Activated naive CD4-positive, alpha-beta T cell treated with anti-CD3 and anti-CD28 coated beads, Interleukin-2, amount 50 U/mL, for 24 hours (primary cell): Measurements from ENCODE around the gene CNOT6L.

Experiments
- H3K27ac Mint-ChIP-seq: one replicate; pipeline ENCODE4 v1.8.0; 2021; ENCODE audit warnings: mild to moderate bottlenecking, mixed read lengths
- H3K27me3 Mint-ChIP-seq: one replicate; pipeline ENCODE4 v1.8.0; 2021; ENCODE audit warnings: mixed read lengths
- H3K36me3 Mint-ChIP-seq: one replicate; pipeline ENCODE4 v1.8.0; 2021; ENCODE audit warnings: mixed read lengths
- H3K4me1 Mint-ChIP-seq: one replicate; pipeline ENCODE4 v1.8.0; 2021; ENCODE audit warnings: mixed read lengths
- H3K4me3 Mint-ChIP-seq: one replicate; pipeline ENCODE4 v1.8.0; 2021; ENCODE audit warnings: mild to moderate bottlenecking, mixed read lengths
- H3K9me3 Mint-ChIP-seq: one replicate; pipeline ENCODE4 v1.8.0; 2021; ENCODE audit warnings: mixed read lengths

Gene CNOT6L

DNA sequence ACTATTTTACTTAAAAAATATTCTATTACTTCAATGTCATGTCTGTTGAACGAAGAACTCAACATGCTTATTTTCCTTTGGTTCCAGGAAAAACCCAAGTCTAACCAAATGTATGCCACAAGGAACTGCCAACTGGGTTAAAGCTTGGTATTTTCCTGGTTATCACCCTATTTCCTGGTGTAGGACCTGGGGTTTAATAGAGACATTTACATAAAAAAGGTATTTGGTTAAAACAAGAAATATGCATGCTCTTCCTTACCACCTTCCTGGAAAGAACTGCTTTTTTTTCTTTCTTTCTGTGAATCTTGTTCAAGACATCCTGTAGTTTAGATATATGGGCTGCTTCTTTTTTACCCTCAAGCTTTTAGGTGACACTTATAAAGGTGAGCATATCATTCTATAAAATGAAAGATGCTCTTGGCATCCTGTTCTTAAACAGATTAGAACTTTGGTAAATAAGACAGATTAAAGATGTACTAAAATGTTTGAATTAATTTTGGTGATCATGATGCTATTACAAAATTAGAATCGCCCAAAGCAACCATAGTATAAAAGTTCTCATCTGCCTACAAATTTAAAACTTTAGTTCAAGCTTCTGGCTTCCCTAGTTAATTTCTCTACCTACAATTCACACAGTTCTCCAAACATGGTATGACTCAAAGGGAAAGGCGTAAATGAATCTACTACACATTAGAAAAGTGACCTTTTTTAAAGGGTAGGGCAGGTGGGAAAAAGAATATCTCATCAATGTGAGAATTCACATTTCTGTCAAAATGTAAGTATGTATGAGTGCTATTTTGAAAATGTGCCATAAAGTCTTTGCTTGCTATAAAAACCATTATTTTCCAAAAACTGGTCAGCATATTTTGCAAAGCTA lies 103.5 kb downstream of the CNOT6L start:
- H3K9me3 Mint-ChIP-seq = no peaks in the 10 kb centered on the region
- H3K27me3 Mint-ChIP-seq = no peaks in the 10 kb centered on the region
- peaks cover 18% of the 10 kb centered on the region for H3K36me3 Mint-ChIP-seq
- peak overlapping the region; percentile 32 for H3K27ac Mint-ChIP-seq
- peaks cover 35% of the 10 kb centered on the region for H3K4me1 Mint-ChIP-seq
- peak overlapping the region; percentile 36 for H3K4me3 Mint-ChIP-seq

GRCh38 chr4:77714514-77714913 lies 104.7 kb downstream of the CNOT6L start:
- no peak overlapping the region for H3K27ac Mint-ChIP-seq
- H3K4me1 Mint-ChIP-seq = peaks cover 35% of the 10 kb centered on the region
- no peaks in the 10 kb centered on the region for H3K9me3 Mint-ChIP-seq
- peaks cover 13% of the 10 kb centered on the region for H3K36me3 Mint-ChIP-seq
- H3K4me3 Mint-ChIP-seq = no peak overlapping the region
- H3K27me3 Mint-ChIP-seq = no peaks in the 10 kb centered on the region

DNA sequence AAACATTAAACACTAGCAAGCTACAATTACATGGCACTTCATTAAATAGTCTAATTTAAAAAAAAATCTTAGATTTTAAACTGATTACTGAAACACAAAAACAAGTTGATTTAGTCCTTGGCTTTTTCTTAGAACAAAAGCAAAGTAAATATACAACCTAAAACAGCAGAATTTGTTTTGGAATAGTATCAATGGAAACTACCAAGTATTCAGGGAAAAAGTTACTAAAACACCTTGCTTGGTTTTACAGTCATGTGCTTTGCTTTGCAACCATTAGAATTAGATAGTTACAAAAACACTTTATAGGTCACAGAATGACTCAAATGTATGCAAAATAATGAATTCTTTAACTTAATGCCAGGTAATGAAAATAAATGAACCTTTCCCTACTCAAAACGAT lies 105.3 kb downstream of the CNOT6L start:
- no peaks in the 10 kb centered on the region for H3K9me3 Mint-ChIP-seq
- peaks cover 9% of the 10 kb centered on the region for H3K36me3 Mint-ChIP-seq
- no peaks in the 10 kb centered on the region for H3K27me3 Mint-ChIP-seq
- H3K4me1 Mint-ChIP-seq = peaks cover 30% of the 10 kb centered on the region
- H3K4me3 Mint-ChIP-seq = no peak overlapping the region
- H3K27ac Mint-ChIP-seq = no peak overlapping the region

GRCh38 chr4:77712675-77713074 lies 106.5 kb downstream of the CNOT6L start:
- H3K36me3 Mint-ChIP-seq = peaks cover 9% of the 10 kb centered on the region
- H3K4me1 Mint-ChIP-seq = peaks cover 25% of the 10 kb centered on the region
- H3K4me3 Mint-ChIP-seq = no peak overlapping the region
- H3K9me3 Mint-ChIP-seq = no peaks in the 10 kb centered on the region
- H3K27ac Mint-ChIP-seq = peak overlapping the region; percentile 6
- H3K27me3 Mint-ChIP-seq = no peaks in the 10 kb centered on the region

DNA sequence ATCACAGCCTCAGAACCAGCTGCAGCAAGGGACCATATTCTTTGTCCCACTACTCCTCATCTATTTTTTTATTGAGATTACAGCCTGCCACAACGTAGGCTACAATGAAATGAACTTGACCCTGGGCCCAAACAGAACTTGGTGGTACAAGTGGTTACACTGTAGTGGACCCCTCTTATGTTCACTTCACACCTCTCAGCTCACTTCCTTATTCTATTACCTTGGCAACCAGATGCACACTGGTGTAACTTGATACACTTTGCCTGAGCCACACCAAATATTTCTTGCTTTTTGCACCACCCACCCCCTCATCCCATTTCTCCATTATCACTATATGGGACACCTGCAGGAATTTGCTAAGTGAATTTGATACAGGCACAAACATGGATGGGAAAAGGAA lies 107.7 kb downstream of the CNOT6L start:
- Mint-ChIP-seq H3K27me3 (no peaks in the 10 kb centered on the region), H3K36me3 (peaks cover 9% of the 10 kb centered on the region), H3K9me3 (no peaks in the 10 kb centered on the region), H3K4me3 (no peak overlapping the region), H3K27ac (peak overlapping the region; percentile 71), H3K4me1 (peaks cover 16% of the 10 kb centered on the region)

DNA sequence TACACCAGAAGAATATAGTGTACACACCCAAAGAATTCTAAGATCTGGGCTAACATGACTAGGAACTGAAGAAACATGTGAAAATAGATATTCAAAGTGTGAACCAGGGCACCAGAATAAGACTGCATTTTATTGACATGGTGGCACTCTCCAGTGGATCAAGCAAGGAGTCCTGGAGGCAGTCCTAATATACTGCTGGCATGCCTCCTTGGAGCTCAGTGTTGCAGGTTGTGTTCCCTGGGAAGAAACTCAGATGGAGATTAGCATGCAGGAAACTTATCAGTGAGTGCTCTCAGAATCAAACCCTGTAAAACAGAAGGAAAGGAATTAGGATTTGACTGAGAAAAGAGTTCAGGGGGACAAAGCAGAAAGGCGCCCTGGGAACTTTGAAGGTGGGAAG lies 108.5 kb downstream of the CNOT6L start:
- Mint-ChIP-seq H3K36me3 (peaks cover 9% of the 10 kb centered on the region), H3K27ac (peak overlapping the region; percentile 20), H3K4me3 (no peak overlapping the region)

GRCh38 chr4:77710059-77710458 lies 109.1 kb downstream of the CNOT6L start:
- Mint-ChIP-seq H3K4me3 (no peak overlapping the region), H3K4me1 (peaks cover 6% of the 10 kb centered on the region), H3K27me3 (no peaks in the 10 kb centered on the region), H3K9me3 (no peaks in the 10 kb centered on the region), H3K27ac (no peak overlapping the region), H3K36me3 (peaks cover 9% of the 10 kb centered on the region)

More for the DNA sequence above, 108.5 kb downstream of the CNOT6L start:
- Mint-ChIP-seq H3K9me3 (no peaks in the 10 kb centered on the region), H3K4me1 (peaks cover 8% of the 10 kb centered on the region), H3K27me3 (no peaks in the 10 kb centered on the region)

- no peaks in the 10 kb centered on the region for H3K4me1 Mint-ChIP-seq
Measured at GRCh38 chr4:77706717-77707116, 112.5 kb downstream of the CNOT6L start.

GRCh38 chr4:77703666-77704065 lies 115.5 kb downstream of the CNOT6L start:
- H3K4me3 Mint-ChIP-seq = no peak overlapping the region
- no peaks in the 10 kb centered on the region for H3K4me1 Mint-ChIP-seq
- H3K27ac Mint-ChIP-seq = no peak overlapping the region
- no peaks in the 10 kb centered on the region for H3K9me3 Mint-ChIP-seq
- H3K36me3 Mint-ChIP-seq = no peaks in the 10 kb centered on the region
- H3K27me3 Mint-ChIP-seq = peaks cover 2% of the 10 kb centered on the region

More at GRCh38 chr4:77706717-77707116, 112.5 kb downstream of the CNOT6L start:
- Mint-ChIP-seq H3K4me3 (no peak overlapping the region), H3K27me3 (peaks cover 2% of the 10 kb centered on the region), H3K9me3 (no peaks in the 10 kb centered on the region), H3K36me3 (no peaks in the 10 kb centered on the region), H3K27ac (no peak overlapping the region)

DNA sequence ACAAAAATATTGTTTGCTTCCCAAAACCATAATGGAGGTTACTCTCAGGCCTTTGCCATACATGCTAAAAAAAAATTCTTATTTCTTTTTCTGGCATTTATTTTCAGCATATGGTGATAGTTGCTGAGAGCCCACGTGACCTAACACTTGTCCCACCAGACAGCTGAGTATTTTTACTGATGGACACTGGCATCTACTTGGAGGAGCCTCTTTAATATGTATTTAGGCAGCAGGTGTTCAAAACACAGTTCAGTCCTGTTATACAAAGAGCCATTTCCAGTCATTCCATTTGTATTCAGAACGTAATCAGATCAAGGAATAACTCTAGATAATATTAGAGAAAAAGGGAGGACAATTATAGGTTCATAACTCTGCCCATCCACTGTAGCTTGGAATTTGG lies 118.0 kb downstream of the CNOT6L start:
- Mint-ChIP-seq H3K4me1 (no peaks in the 10 kb centered on the region), H3K27me3 (peaks cover 2% of the 10 kb centered on the region)

GRCh38 chr4:77699731-77700210 lies 119.4 kb downstream of the CNOT6L start:
- H3K9me3 Mint-ChIP-seq = no peaks in the 10 kb centered on the region
- H3K4me3 Mint-ChIP-seq = no peak overlapping the region
- H3K36me3 Mint-ChIP-seq = no peaks in the 10 kb centered on the region
- H3K27ac Mint-ChIP-seq = peak overlapping the region; percentile 48
- no peaks in the 10 kb centered on the region for H3K4me1 Mint-ChIP-seq
- peaks cover 2% of the 10 kb centered on the region for H3K27me3 Mint-ChIP-seq

More for the DNA sequence above, 118.0 kb downstream of the CNOT6L start:
- no peaks in the 10 kb centered on the region for H3K9me3 Mint-ChIP-seq
- H3K27ac Mint-ChIP-seq = no peak overlapping the region
- no peak overlapping the region for H3K4me3 Mint-ChIP-seq
- H3K36me3 Mint-ChIP-seq = no peaks in the 10 kb centered on the region

- Mint-ChIP-seq H3K27me3 (no peaks in the 10 kb centered on the region), H3K36me3 (no peaks in the 10 kb centered on the region), H3K27ac (no peak overlapping the region), H3K4me3 (no peak overlapping the region), H3K4me1 (no peaks in the 10 kb centered on the region), H3K9me3 (no peaks in the 10 kb centered on the region)
Measured at GRCh38 chr4:77697860-77698590, 121.1 kb downstream of the CNOT6L start.

GRCh38 chr4:77695774-77696173 lies 123.4 kb downstream of the CNOT6L start:
- Mint-ChIP-seq H3K4me3 (no peak overlapping the region), H3K27ac (no peak overlapping the region), H3K4me1 (no peaks in the 10 kb centered on the region), H3K9me3 (no peaks in the 10 kb centered on the region), H3K27me3 (no peaks in the 10 kb centered on the region), H3K36me3 (no peaks in the 10 kb centered on the region)

DNA sequence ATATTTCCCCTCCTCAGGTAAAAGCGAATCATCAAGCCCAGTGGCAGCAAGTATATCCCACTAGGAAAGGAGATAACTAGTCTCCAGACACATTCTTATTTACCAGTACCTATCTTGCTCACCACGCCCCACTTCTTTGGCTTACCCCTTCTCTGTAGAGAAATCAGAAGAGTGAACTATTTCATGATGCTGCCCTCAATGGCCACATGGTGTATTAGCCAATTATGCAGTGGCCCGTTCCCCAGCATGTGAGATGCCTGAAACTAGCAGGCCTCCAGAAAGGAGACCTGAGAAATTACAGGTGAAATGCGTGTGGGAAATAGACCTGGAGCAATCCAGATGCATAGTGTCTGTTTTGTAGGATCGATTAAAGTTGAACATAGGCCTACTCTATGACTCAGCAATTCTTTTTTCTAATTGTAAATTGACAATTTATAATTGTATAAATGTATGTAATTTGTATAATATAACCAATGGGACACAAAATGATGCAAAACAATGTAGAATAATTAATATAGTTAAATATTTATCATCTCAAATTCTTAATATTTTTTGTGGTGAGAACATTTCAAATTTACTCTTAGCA lies 126.2 kb downstream of the CNOT6L start:
- no peaks in the 10 kb centered on the region for H3K36me3 Mint-ChIP-seq
- no peak overlapping the region for H3K27ac Mint-ChIP-seq
- no peak overlapping the region for H3K4me3 Mint-ChIP-seq
- H3K27me3 Mint-ChIP-seq = no peaks in the 10 kb centered on the region
- H3K4me1 Mint-ChIP-seq = no peaks in the 10 kb centered on the region
- no peaks in the 10 kb centered on the region for H3K9me3 Mint-ChIP-seq

- H3K36me3 Mint-ChIP-seq = no peaks in the 10 kb centered on the region
- H3K9me3 Mint-ChIP-seq = no peaks in the 10 kb centered on the region
- no peak overlapping the region for H3K4me3 Mint-ChIP-seq
- H3K4me1 Mint-ChIP-seq = no peaks in the 10 kb centered on the region
- no peak overlapping the region for H3K27ac Mint-ChIP-seq
- peaks cover 3% of the 10 kb centered on the region for H3K27me3 Mint-ChIP-seq
Measured at GRCh38 chr4:77681792-77682191, 137.4 kb downstream of the CNOT6L start.

- H3K36me3 Mint-ChIP-seq = no peaks in the 10 kb centered on the region
- H3K4me1 Mint-ChIP-seq = no peaks in the 10 kb centered on the region
- no peaks in the 10 kb centered on the region for H3K27me3 Mint-ChIP-seq
- H3K9me3 Mint-ChIP-seq = no peaks in the 10 kb centered on the region
- H3K4me3 Mint-ChIP-seq = no peak overlapping the region
- no peak overlapping the region for H3K27ac Mint-ChIP-seq
Measured at GRCh38 chr4:77676842-77677241, 142.3 kb downstream of the CNOT6L start.
